Neural cell (in vitro differentiated cells): ENCODE data around the gene ANKRD52. TPM values are rescaled to one million over a fixed set of nuclear protein-coding genes. Genes with fewer than 3 reads are reported as not detected.

Source experiments
- H2AFZ ChIP-seq: fragments of 200-600, 300-800 bp; sonication (generic), shearing (Covaris generic); 2 replicates; pipeline ENCODE4 v1.6.0; 2014; ENCODE audit warnings: low read depth, mild to moderate bottlenecking, antibody characterized with exemption, low read length, moderate library complexity
- H3F3A ChIP-seq: fragments of 200-600 bp; shearing (Covaris generic); 2 replicates; pipeline ENCODE4 v1.6.1; 2016; ENCODE audit warnings: mild to moderate bottlenecking, moderate library complexity, mixed read lengths, antibody characterized with exemption, low read length; ENCODE audit not compliant: insufficient read depth, poor library complexity, severe bottlenecking
- H3K27ac ChIP-seq: fragments of 200-600, 300-800 bp; sonication (generic), shearing (Covaris generic); 2 replicates; pipeline ENCODE4 v1.5.1; 2014; ENCODE audit warnings: mild to moderate bottlenecking, low read length, moderate library complexity
- H3K27me3 ChIP-seq: fragments of 300-800, 200-600 bp; sonication (generic), shearing (Covaris generic); 2 replicates; pipeline ENCODE4 v1.6.0; 2014; ENCODE audit warnings: mild to moderate bottlenecking, low read depth, low read length, moderate library complexity; ENCODE audit not compliant: insufficient read depth
- H3K36me3 ChIP-seq: fragments of 300-800, 200-600 bp; sonication (generic), shearing (Covaris generic); 2 replicates; pipeline ENCODE4 v1.5.1; 2014; ENCODE audit warnings: mild to moderate bottlenecking, antibody characterized with exemption, low read length, moderate library complexity; ENCODE audit not compliant: insufficient read depth
- H3K4me2 ChIP-seq: fragments of 300-800, 200-600 bp; sonication (generic), shearing (Covaris generic); 2 replicates; pipeline ENCODE4 v1.6.0; 2014; ENCODE audit warnings: mild to moderate bottlenecking, low read length
- H3K4me3 ChIP-seq: fragments of 300-800, 200-600 bp; sonication (generic), shearing (Covaris generic); 2 replicates; pipeline ENCODE4 v1.5.1; 2014; ENCODE audit warnings: mild to moderate bottlenecking, low read length, moderate library complexity
- H3K79me2 ChIP-seq: fragments of 200-600 bp; shearing (Covaris generic); replicated peaks from 2 replicates; pipeline ENCODE4 v1.6.0; 2014; ENCODE audit warnings: mild to moderate bottlenecking, low read length, moderate library complexity; ENCODE audit not compliant: insufficient read depth
- H3K9ac ChIP-seq: fragments of 300-800, 200-600 bp; sonication (generic), shearing (Covaris generic); 2 replicates; pipeline ENCODE4 v1.6.1; 2016; ENCODE audit warnings: mild to moderate bottlenecking, low read length, mixed read lengths
- H3K9me2 ChIP-seq: fragments of 200-600 bp; shearing (Covaris generic); 2 replicates; pipeline ENCODE4 v1.6.1; 2016; ENCODE audit warnings: mild to moderate bottlenecking, low read length, mixed read lengths; ENCODE audit not compliant: insufficient read depth
- H3K9me3 ChIP-seq: fragments of 200-600, 300-800 bp; sonication (generic), shearing (Covaris generic); 2 replicates; pipeline ENCODE4 v1.6.1; 2016; ENCODE audit warnings: mild to moderate bottlenecking, mixed run types, low read length, moderate library complexity, mixed read lengths
- H4K20me1 ChIP-seq: fragments of 200-600 bp; shearing (Covaris generic); 2 replicates; pipeline ENCODE4 v1.6.1; 2016; ENCODE audit warnings: mild to moderate bottlenecking, mixed run types; ENCODE audit not compliant: insufficient read depth
- CTCF ChIP-seq: fragments of 450-650 bp; IDR thresholded peaks from 2 replicates; pipeline ENCODE4 v1.5.1; 2014; ENCODE audit warnings: antibody characterized with exemption, mild to moderate bottlenecking, moderate library complexity; ENCODE audit not compliant: poor library complexity, severe bottlenecking
- EP300 ChIP-seq: fragments of 450-650 bp; conservative IDR thresholded peaks from 2 replicates; pipeline ENCODE4 v1.6.1; 2014; ENCODE audit warnings: antibody characterized with exemption, mild to moderate bottlenecking, moderate library complexity; ENCODE audit not compliant: poor library complexity, severe bottlenecking
- EZH2 ChIP-seq: fragments of 200-600, 300-800 bp; shearing (Covaris generic), sonication (generic); IDR thresholded peaks from 2 replicates; pipeline ENCODE4 v1.6.1; 2014; ENCODE audit warnings: antibody characterized with exemption, low read length, borderline replicate concordance, mild to moderate bottlenecking; ENCODE audit not compliant: insufficient read depth, poor library complexity, severe bottlenecking
- MXI1 ChIP-seq: fragments of 450-650 bp; conservative IDR thresholded peaks from 2 replicates; pipeline ENCODE4 v1.6.1; 2014; ENCODE audit warnings: antibody characterized with exemption, mild to moderate bottlenecking; ENCODE audit not compliant: poor library complexity, severe bottlenecking
- POLR2AphosphoS5 ChIP-seq: IDR thresholded peaks from 2 replicates; pipeline ENCODE4 v1.6.1; 2012
- RAD21 ChIP-seq: fragments of 450-650 bp; conservative IDR thresholded peaks from 2 replicates; pipeline ENCODE4 v1.6.1; 2014; ENCODE audit warnings: antibody characterized with exemption, mild to moderate bottlenecking, moderate library complexity
- REST ChIP-seq: IDR thresholded peaks from 2 replicates; pipeline ENCODE4 v1.6.1; 2012; ENCODE audit warnings: borderline replicate concordance
- SMC3 ChIP-seq: fragments of 450-650 bp; conservative IDR thresholded peaks from 2 replicates; pipeline ENCODE4 v1.6.1; 2014; ENCODE audit warnings: antibody characterized with exemption, mild to moderate bottlenecking, moderate library complexity; ENCODE audit not compliant: poor library complexity
- TAF1 ChIP-seq: IDR thresholded peaks from 2 replicates; pipeline ENCODE4 v1.6.1; 2012; ENCODE audit warnings: low read depth
- polyA plus RNA-seq: library from polyadenylated mRNA; depleted of rRNA; stranded (reverse); fragments of >200 nt; gene quantifications from 2 replicates; pipeline ENCODE4 v1.2.3, GENCODE V29; 2014

Gene ANKRD52
- polyA plus RNA-seq, 1 donor from 2014 or later = 7.3 TPM

- no peaks in the 10 kb centered on the region for H3K9me2 ChIP-seq
- no peak overlapping the region for H3K4me3 ChIP-seq
- no peak overlapping the region for H3K4me2 ChIP-seq
- H3K27ac ChIP-seq = no peak overlapping the region
- H3K36me3 ChIP-seq = peaks cover 7% of the 10 kb centered on the region
- H3K9ac ChIP-seq = no peak overlapping the region
- H4K20me1 ChIP-seq = no peaks in the 10 kb centered on the region
- TF ChIP-seq TAF1 = no peak
- no peak for TF ChIP-seq MXI1
- no peak for TF ChIP-seq REST
- no peak for TF ChIP-seq EP300
- TF ChIP-seq SMC3 = no peak
- no peak for TF ChIP-seq EZH2
- no peak for TF ChIP-seq CTCF
- TF ChIP-seq POLR2AphosphoS5 = no peak
- TF ChIP-seq RAD21 = no peak
- no peak overlapping the region for H2AFZ ChIP-seq
- H3F3A ChIP-seq = no peaks in the 10 kb centered on the region
- peaks cover 21% of the 10 kb centered on the region for H3K79me2 ChIP-seq
- H3K9me3 ChIP-seq = no peaks in the 10 kb centered on the region
- H3K27me3 ChIP-seq = no peaks in the 10 kb centered on the region
Observed at GRCh38 chr12:56255671-56256070, 2.5 kb downstream of the ANKRD52 start.

- H3K27me3 ChIP-seq = no peaks in the 10 kb centered on the region
- peaks cover 7% of the 10 kb centered on the region for H3K36me3 ChIP-seq
- no peaks in the 10 kb centered on the region for H4K20me1 ChIP-seq
- H3K9ac ChIP-seq = no peak overlapping the region
- H3K4me2 ChIP-seq = no peak overlapping the region
- no peak overlapping the region for H3K4me3 ChIP-seq
- peaks cover 21% of the 10 kb centered on the region for H3K79me2 ChIP-seq
- H3K9me2 ChIP-seq = no peaks in the 10 kb centered on the region
- H3F3A ChIP-seq = no peaks in the 10 kb centered on the region
- no peak overlapping the region for H2AFZ ChIP-seq
- no peak for TF ChIP-seq EZH2
- TF ChIP-seq CTCF = no peak
- no peak for TF ChIP-seq TAF1
- TF ChIP-seq POLR2AphosphoS5 = no peak
- TF ChIP-seq REST = no peak
- TF ChIP-seq EP300 = no peak
- TF ChIP-seq RAD21 = no peak
- no peak for TF ChIP-seq MXI1
- no peak for TF ChIP-seq SMC3
- H3K27ac ChIP-seq = no peak overlapping the region
- H3K9me3 ChIP-seq = no peaks in the 10 kb centered on the region
Observed at GRCh38 chr12:56253091-56253490, 5.1 kb downstream of the ANKRD52 start.
